Measurements from ENCODE around the gene ANAPC10.

DNA sequence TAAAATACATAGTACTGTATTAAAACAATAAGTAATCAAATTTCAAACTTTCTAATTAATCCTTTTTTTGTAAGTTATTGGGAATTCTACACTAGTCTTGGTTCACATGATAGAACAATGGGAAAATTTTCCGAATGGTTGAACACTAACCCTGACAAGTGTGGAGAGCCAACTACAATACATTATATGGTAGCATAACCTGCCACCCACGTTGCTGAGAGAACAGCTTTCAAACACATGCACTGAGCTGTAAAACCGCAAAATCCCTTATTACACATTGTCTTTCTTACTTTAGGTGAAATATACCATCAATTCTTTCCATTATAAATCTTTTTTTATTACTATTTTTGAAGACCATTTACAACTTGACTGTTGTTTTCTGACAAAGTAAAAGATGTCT, 54.7 kb downstream of the ANAPC10 start:
- TF ChIP-seq EZH2 (optimal IDR thresholded peaks at IDR 0.05; ENCODE audit: low read depth, low read length), result no peak
- TF ChIP-seq, protein P1, sequence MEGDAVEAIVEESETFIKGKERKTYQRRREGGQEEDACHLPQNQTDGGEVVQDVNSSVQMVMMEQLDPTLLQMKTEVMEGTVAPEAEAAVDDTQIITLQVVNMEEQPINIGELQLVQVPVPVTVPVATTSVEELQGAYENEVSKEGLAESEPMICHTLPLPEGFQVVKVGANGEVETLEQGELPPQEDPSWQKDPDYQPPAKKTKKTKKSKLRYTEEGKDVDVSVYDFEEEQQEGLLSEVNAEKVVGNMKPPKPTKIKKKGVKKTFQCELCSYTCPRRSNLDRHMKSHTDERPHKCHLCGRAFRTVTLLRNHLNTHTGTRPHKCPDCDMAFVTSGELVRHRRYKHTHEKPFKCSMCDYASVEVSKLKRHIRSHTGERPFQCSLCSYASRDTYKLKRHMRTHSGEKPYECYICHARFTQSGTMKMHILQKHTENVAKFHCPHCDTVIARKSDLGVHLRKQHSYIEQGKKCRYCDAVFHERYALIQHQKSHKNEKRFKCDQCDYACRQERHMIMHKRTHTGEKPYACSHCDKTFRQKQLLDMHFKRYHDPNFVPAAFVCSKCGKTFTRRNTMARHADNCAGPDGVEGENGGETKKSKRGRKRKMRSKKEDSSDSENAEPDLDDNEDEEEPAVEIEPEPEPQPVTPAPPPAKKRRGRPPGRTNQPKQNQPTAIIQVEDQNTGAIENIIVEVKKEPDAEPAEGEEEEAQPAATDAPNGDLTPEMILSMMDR (IDR thresholded peaks at IDR 0.05; ENCODE audit: low read length), result no peak
